GM23338 (cell line): Measurements from ENCODE around the gene USP17L11. TPM values are rescaled to one million over a fixed set of nuclear protein-coding genes. Genes with fewer than 3 reads are reported as not detected.
"Not testable (repeated sequence)": the region's sequence is repeated elsewhere in the genome, so short reads cannot be mapped to it uniquely, and the experiment has no call there.

Experiments
- ATAC-seq: fragments of 200-7000 bp; cut with Tn5 transposase; 3 replicates; pipeline ENCODE4 v1.9.1; 2020
- DNase-seq: peaks from one replicate; pipeline ENCODE4 v3.0.0-alpha.2; 2015; ENCODE audit warnings: low spot score
- H2AFZ ChIP-seq: fragments of 200-600 bp; sonication (generic); 2 replicates; pipeline ENCODE4 v1.8.0; 2016; ENCODE audit warnings: antibody characterized with exemption, mild to moderate bottlenecking, moderate library complexity
- H3F3A ChIP-seq: fragments of 200-600 bp; sonication (generic); replicated peaks from 2 replicates; pipeline ENCODE4 v1.8.0; 2017; ENCODE audit warnings: antibody characterized with exemption, mixed run types, low read depth
- H3K27ac ChIP-seq: fragments of 200-600 bp; sonication (generic); 2 replicates; pipeline ENCODE4 v1.6.1; 2016; ENCODE audit warnings: low read depth
- H3K27me3 ChIP-seq: fragments of 200-600 bp; sonication (generic); 2 replicates; pipeline ENCODE4 v1.8.0; 2016; ENCODE audit warnings: mild to moderate bottlenecking, mixed run types, moderate library complexity; ENCODE audit not compliant: insufficient read depth
- H3K36me3 ChIP-seq: fragments of 200-600 bp; sonication (generic); 2 replicates; pipeline ENCODE4 v1.8.0; 2016; ENCODE audit warnings: mild to moderate bottlenecking; ENCODE audit not compliant: insufficient read depth
- H3K4me1 ChIP-seq: fragments of 200-600 bp; sonication (generic); 2 replicates; pipeline ENCODE4 v1.8.0; 2016; ENCODE audit warnings: mild to moderate bottlenecking, moderate library complexity; ENCODE audit not compliant: insufficient read depth
- H3K4me2 ChIP-seq: fragments of 200-600 bp; sonication (generic); 2 replicates; pipeline ENCODE4 v1.7.1; 2017; ENCODE audit warnings: mixed run types
- H3K4me3 ChIP-seq: fragments of 200-600 bp; sonication (generic); 2 replicates; pipeline ENCODE4 v1.6.1; 2016; ENCODE audit warnings: mixed run types
- H3K79me2 ChIP-seq: fragments of 200-600 bp; sonication (generic); replicated peaks from 2 replicates; pipeline ENCODE4 v1.8.0; 2017; ENCODE audit warnings: mild to moderate bottlenecking; ENCODE audit not compliant: insufficient read depth
- H3K9me2 ChIP-seq: fragments of 200-600 bp; sonication (generic); 2 replicates; pipeline ENCODE4 v1.8.0; 2017; ENCODE audit not compliant: insufficient read depth
- H4K20me1 ChIP-seq: fragments of 200-600 bp; sonication (generic); replicated peaks from 2 replicates; pipeline ENCODE4 v1.8.0; 2017; ENCODE audit warnings: mild to moderate bottlenecking; ENCODE audit not compliant: insufficient read depth
- H3K27ac Mint-ChIP-seq: 2 replicates; pipeline ENCODE4 v1.8.0; 2020; ENCODE audit warnings: inconsistent platforms, mild to moderate bottlenecking, moderate library complexity, mixed read lengths
- H3K27me3 Mint-ChIP-seq: 3 replicates; pipeline ENCODE4 v1.8.0; 2022; ENCODE audit warnings: low read depth, mild to moderate bottlenecking, moderate library complexity, mixed read lengths, inconsistent platforms; ENCODE audit not compliant: insufficient read depth, poor library complexity
- H3K36me3 Mint-ChIP-seq: 3 replicates; pipeline ENCODE4 v1.8.0; 2021; ENCODE audit warnings: low read depth, mild to moderate bottlenecking, inconsistent platforms, moderate library complexity, mixed read lengths
- H3K4me1 Mint-ChIP-seq: 3 replicates; pipeline ENCODE4 v1.8.0; 2020; ENCODE audit warnings: mild to moderate bottlenecking, inconsistent platforms, mixed read lengths
- H3K4me3 Mint-ChIP-seq: 3 replicates; pipeline ENCODE4 v1.8.0; 2021; ENCODE audit warnings: moderate library complexity, mild to moderate bottlenecking, inconsistent platforms, mixed read lengths
- H3K9me3 Mint-ChIP-seq: 3 replicates; pipeline ENCODE4 v1.8.0; 2020; ENCODE audit warnings: moderate library complexity, mild to moderate bottlenecking, inconsistent platforms, mixed read lengths
- polyA plus RNA-seq: library from polyadenylated mRNA; unstranded; fragments of >200 nt; fragmentation: Nextera tagmentation; extraction: Ambion mirVana; gene quantifications from 2 replicates; pipeline ENCODE4 v1.2.1, GENCODE V29; 2016
- total RNA-seq: library from RNA; depleted of rRNA; stranded (reverse); fragments of >200 nt; shearing (Covaris generic); gene quantifications from 2 replicates; pipeline ENCODE4 v1.2.3, GENCODE V29; 2014; rRNA removed

The USP17L11 gene
- total and polyA plus RNA-seq, 2 experiments from 2014 or later: not detected

DNA sequence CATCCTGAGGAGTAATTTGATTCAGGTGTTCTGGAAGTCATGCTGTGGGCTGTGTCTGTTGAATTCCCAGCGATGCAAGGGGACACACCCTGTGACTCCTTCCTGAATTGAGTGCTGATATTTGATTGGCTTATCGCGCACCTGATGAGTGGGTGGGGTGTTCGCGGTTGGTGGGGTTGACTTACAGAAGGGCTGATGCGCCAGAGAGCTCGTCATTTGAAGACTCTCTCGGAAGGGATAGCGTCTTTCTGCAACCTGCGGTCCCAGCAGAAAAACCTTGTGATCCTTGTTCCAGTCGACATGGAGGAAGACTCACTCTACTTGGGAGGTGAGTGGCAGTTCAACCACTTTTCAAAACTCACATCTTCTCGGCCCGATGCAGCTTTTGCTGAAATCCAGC lies 37.9 kb downstream of the USP17L11 start, which contains the start of gene USP17L19:
Gene USP17L19, plus strand, starts transcription at position 301 of the 400 bp plus-strand sequence. Its CDS starts 0 bp downstream, at position 301.
- not testable (repeated sequence) for H3K9me2 ChIP-seq, H3F3A ChIP-seq, H3K36me3 Mint-ChIP-seq, H2AFZ ChIP-seq, H3K27ac Mint-ChIP-seq, H3K27me3 ChIP-seq, H3K4me3 ChIP-seq, H3K36me3 ChIP-seq, H3K27ac ChIP-seq, H3K4me3 Mint-ChIP-seq, H3K79me2 ChIP-seq, ATAC-seq, H3K9me3 Mint-ChIP-seq, H3K27me3 Mint-ChIP-seq, DNase-seq, H4K20me1 ChIP-seq, H3K4me1 ChIP-seq, H3K4me2 ChIP-seq, H3K4me1 Mint-ChIP-seq

DNA sequence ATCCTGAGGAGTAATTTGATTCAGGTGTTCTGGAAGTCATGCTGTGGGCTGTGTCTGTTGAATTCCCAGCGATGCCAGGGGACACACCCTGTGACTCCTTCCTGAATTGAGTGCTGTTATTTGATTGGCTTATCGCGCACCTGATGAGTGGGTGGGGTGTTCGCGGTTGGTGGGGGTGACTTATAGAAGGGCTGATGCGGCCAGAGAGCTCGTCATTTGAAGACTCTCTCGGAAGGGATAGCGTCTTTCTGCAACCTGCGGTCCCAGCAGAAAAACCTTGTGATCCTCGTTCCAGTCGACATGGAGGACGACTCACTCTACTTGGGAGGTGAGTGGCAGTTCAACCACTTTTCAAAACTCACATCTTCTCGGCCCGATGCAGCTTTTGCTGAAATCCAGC lies 42.6 kb downstream of the USP17L11 start, which contains the start of gene USP17L20:
Gene USP17L20, plus strand, starts transcription at position 301 of the 400 bp plus-strand sequence. Its CDS starts 0 bp downstream, at position 301.
- H3F3A ChIP-seq, DNase-seq, H3K9me3 Mint-ChIP-seq: not testable (repeated sequence)

DNA sequence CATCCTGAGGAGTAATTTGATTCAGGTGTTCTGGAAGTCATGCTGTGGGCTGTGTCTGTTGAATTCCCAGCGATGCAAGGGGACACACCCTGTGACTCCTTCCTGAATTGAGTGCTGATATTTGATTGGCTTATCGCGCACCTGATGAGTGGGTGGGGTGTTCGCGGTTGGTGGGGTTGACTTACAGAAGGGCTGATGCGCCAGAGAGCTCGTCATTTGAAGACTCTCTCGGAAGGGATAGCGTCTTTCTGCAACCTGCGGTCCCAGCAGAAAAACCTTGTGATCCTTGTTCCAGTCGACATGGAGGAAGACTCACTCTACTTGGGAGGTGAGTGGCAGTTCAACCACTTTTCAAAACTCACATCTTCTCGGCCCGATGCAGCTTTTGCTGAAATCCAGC lies 47.4 kb downstream of the USP17L11 start, which contains the start of gene USP17L21:
Gene USP17L21, plus strand, starts transcription at position 301 of the 400 bp plus-strand sequence. Its CDS starts 0 bp downstream, at position 301.
- H3F3A ChIP-seq, H3K27ac Mint-ChIP-seq, H3K79me2 ChIP-seq, H4K20me1 ChIP-seq, H3K36me3 Mint-ChIP-seq, H3K4me3 ChIP-seq, H3K4me1 ChIP-seq, H3K36me3 ChIP-seq, H3K27me3 ChIP-seq, H3K9me3 Mint-ChIP-seq, H3K4me1 Mint-ChIP-seq, DNase-seq, H3K27ac ChIP-seq, H3K4me3 Mint-ChIP-seq, ATAC-seq, H2AFZ ChIP-seq, H3K27me3 Mint-ChIP-seq, H3K4me2 ChIP-seq, H3K9me2 ChIP-seq: not testable (repeated sequence)

More for the DNA sequence above, 42.6 kb downstream of the USP17L11 start, which contains the start of gene USP17L20:
- H2AFZ ChIP-seq, H3K4me3 Mint-ChIP-seq, H3K4me1 Mint-ChIP-seq, H3K36me3 ChIP-seq, H3K27me3 Mint-ChIP-seq, H3K4me1 ChIP-seq, H3K4me3 ChIP-seq, H3K27ac Mint-ChIP-seq, ATAC-seq, H3K27ac ChIP-seq, H3K9me2 ChIP-seq, H4K20me1 ChIP-seq, H3K79me2 ChIP-seq, H3K36me3 Mint-ChIP-seq, H3K27me3 ChIP-seq, H3K4me2 ChIP-seq: not testable (repeated sequence)

Other genes starting within 250 kb of the USP17L11 start
- not detected in 2 replicates for gene FAM90A26, start 45.0 kb upstream of the USP17L11 start, total RNA-seq
- gene FAM90A26, start 45.0 kb upstream of the USP17L11 start, polyA plus RNA-seq: 0.10 and 0.12 TPM in 2 replicates
- gene USP17L10, start 4.7 kb upstream of the USP17L11 start, total RNA-seq: not detected in 2 replicates
- not detected in 2 replicates for gene USP17L10, start 4.7 kb upstream of the USP17L11 start, polyA plus RNA-seq
- not detected in 2 replicates for gene USP17L12, start 4.7 kb downstream of the USP17L11 start, total RNA-seq
- gene USP17L12, start 4.7 kb downstream of the USP17L11 start, polyA plus RNA-seq: not detected in 2 replicates
- gene USP17L13, start 9.5 kb downstream of the USP17L11 start, total RNA-seq: not detected in 2 replicates
- not detected in 2 replicates for gene USP17L13, start 9.5 kb downstream of the USP17L11 start, polyA plus RNA-seq
- not detected in 2 replicates for gene USP17L15, start 19.0 kb downstream of the USP17L11 start, total RNA-seq
- gene USP17L15, start 19.0 kb downstream of the USP17L11 start, polyA plus RNA-seq: 0.17 TPM in 1 of 2 replicates, not detected in the other
- gene USP17L17, start 28.5 kb downstream of the USP17L11 start, total RNA-seq: not detected in 2 replicates
- not detected in 2 replicates for gene USP17L17, start 28.5 kb downstream of the USP17L11 start, polyA plus RNA-seq
- not detected in 2 replicates for gene USP17L18, start 33.2 kb downstream of the USP17L11 start, total RNA-seq
- gene USP17L18, start 33.2 kb downstream of the USP17L11 start, polyA plus RNA-seq: not detected in 2 replicates
- not detected in 2 replicates for gene USP17L19, start 38.0 kb downstream of the USP17L11 start, total RNA-seq
- gene USP17L19, start 38.0 kb downstream of the USP17L11 start, polyA plus RNA-seq: not detected in 2 replicates
- not detected in 2 replicates for gene USP17L20, start 42.7 kb downstream of the USP17L11 start, total RNA-seq
- not detected in 2 replicates for gene USP17L20, start 42.7 kb downstream of the USP17L11 start, polyA plus RNA-seq
- not detected in 2 replicates for gene USP17L21, start 47.5 kb downstream of the USP17L11 start, total RNA-seq
- gene USP17L21, start 47.5 kb downstream of the USP17L11 start, polyA plus RNA-seq: not detected in 2 replicates
- gene USP17L22, start 52.2 kb downstream of the USP17L11 start, total RNA-seq: not detected in 2 replicates
- gene USP17L22, start 52.2 kb downstream of the USP17L11 start, polyA plus RNA-seq: not detected in 2 replicates
- not detected in 2 replicates for gene USP17L24, start 109.8 kb downstream of the USP17L11 start, total RNA-seq
- not detected in 2 replicates for gene USP17L24, start 109.8 kb downstream of the USP17L11 start, polyA plus RNA-seq
- gene USP17L25, start 114.5 kb downstream of the USP17L11 start, total RNA-seq: not detected in 2 replicates
- not detected in 2 replicates for gene USP17L25, start 114.5 kb downstream of the USP17L11 start, polyA plus RNA-seq
- not detected in 2 replicates for gene USP17L26, start 119.3 kb downstream of the USP17L11 start, total RNA-seq
- not detected in 2 replicates for gene USP17L26, start 119.3 kb downstream of the USP17L11 start, polyA plus RNA-seq
- not detected in 2 replicates for gene USP17L5, start 124.0 kb downstream of the USP17L11 start, total RNA-seq
- not detected in 2 replicates for gene USP17L5, start 124.0 kb downstream of the USP17L11 start, polyA plus RNA-seq
- gene USP17L27, start 128.7 kb downstream of the USP17L11 start, total RNA-seq: not detected in 2 replicates
- gene USP17L27, start 128.7 kb downstream of the USP17L11 start, polyA plus RNA-seq: not detected in 2 replicates
- gene USP17L28, start 133.5 kb downstream of the USP17L11 start, total RNA-seq: not detected in 2 replicates
- not detected in 2 replicates for gene USP17L28, start 133.5 kb downstream of the USP17L11 start, polyA plus RNA-seq
- gene USP17L29, start 138.2 kb downstream of the USP17L11 start, total RNA-seq: not detected in 2 replicates
- not detected in 2 replicates for gene USP17L29, start 138.2 kb downstream of the USP17L11 start, polyA plus RNA-seq
- not detected in 2 replicates for gene USP17L30, start 147.7 kb downstream of the USP17L11 start, total RNA-seq
- not detected in 2 replicates for gene USP17L30, start 147.7 kb downstream of the USP17L11 start, polyA plus RNA-seq
- gene DEFB131A, start 229.0 kb downstream of the USP17L11 start, total RNA-seq: not detected in 2 replicates
- gene DEFB131A, start 229.0 kb downstream of the USP17L11 start, polyA plus RNA-seq: not detected in 2 replicates